ENCODE data around the gene ZNF678. TPM values are rescaled to one million over a fixed set of nuclear protein-coding genes. Genes with fewer than 3 reads are reported as not detected.

The ZNF678 gene
- total and polyA plus RNA-seq, 2 donors from 2014 or later, result 1.3 to 10.0 TPM

DNA sequence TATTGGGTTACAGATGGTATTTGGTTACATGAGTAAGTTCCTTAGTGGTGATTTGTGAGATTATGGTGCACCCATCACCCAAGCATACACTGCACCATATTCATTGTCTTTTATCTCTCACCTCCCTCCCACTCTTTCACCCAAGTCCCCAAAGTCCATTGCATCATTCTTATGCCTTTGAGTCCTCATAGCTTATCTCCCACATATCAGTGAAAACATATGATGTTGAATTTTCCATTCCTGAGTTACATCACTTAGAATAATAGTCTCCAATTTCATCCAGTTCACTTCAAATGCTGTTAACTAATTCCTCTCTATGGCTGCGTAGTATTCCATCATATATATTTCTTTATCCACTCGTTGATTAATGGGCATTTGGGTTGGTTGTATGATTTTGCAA lies 36.8 kb upstream of the ZNF678 start:
- peaks cover 1 to 55% (median 17%) of the 10 kb centered on the region in 3 donors for H3K9me3 ChIP-seq (ENCODE audit: control insufficient read depth in 2 of 3, insufficient read depth in 1 of 3, low read length in 3 of 3)
- intact Hi-C loops (cut with DNase I), result no loop called here
- H3K36me3 ChIP-seq (ENCODE audit: control insufficient read depth in 2 of 3, insufficient read depth in 3 of 3, low read length in 3 of 3), result no peaks in the 10 kb centered on the region
- TF ChIP-seq CTCF (IDR thresholded peaks at IDR 0.05; ENCODE audit: borderline replicate concordance, extremely low read depth, insufficient read depth), result no peak
- DNase-seq (no peak), FAIRE-seq (no peak)
- no peak overlapping the region for H3K9ac ChIP-seq (ENCODE audit: low read length in 3 of 3)
- H3K4me1 ChIP-seq (ENCODE audit: control insufficient read depth in 2 of 3, insufficient read depth in 2 of 3, low read depth in 1 of 3, low read length in 3 of 3), result no peaks in the 10 kb centered on the region
- no peaks in the 10 kb centered on the region for H3K27me3 ChIP-seq (ENCODE audit: control insufficient read depth, insufficient read depth, low read length)
- no peak overlapping the region for H3K27ac ChIP-seq (ENCODE audit: low read depth in 2 of 2, low read length in 2 of 2)
- no peak overlapping the region for H3K4me3 ChIP-seq (ENCODE audit: low read length in 3 of 3)

GRCh38 chr1:227532019-227532619 lies 31.2 kb upstream of the ZNF678 start:
- Histone ChIP-seq H3K9ac (ENCODE audit: low read length in 3 of 3) (no peak overlapping the region), H3K27ac (ENCODE audit: low read depth in 2 of 2, low read length in 2 of 2) (no peak overlapping the region), H3K9me3 (ENCODE audit: control insufficient read depth in 2 of 3, insufficient read depth in 1 of 3, low read length in 3 of 3) (peaks cover 1 to 74% (median 16%) of the 10 kb centered on the region in 3 donors), H3K27me3 (ENCODE audit: control insufficient read depth, insufficient read depth, low read length) (no peaks in the 10 kb centered on the region), H3K4me1 (ENCODE audit: control insufficient read depth in 2 of 3, insufficient read depth in 2 of 3, low read depth in 1 of 3, low read length in 3 of 3) (no peaks in the 10 kb centered on the region), H3K36me3 (ENCODE audit: control insufficient read depth in 2 of 3, insufficient read depth in 3 of 3, low read length in 3 of 3) (no peaks in the 10 kb centered on the region), H3K4me3 (ENCODE audit: low read length in 3 of 3) (no peak overlapping the region)
- TF ChIP-seq CTCF (IDR thresholded peaks at IDR 0.05; ENCODE audit: borderline replicate concordance, extremely low read depth, insufficient read depth), result no peak
- intact Hi-C loops (cut with DNase I), result no loop called here
- FAIRE-seq, result no peak
- DNase-seq, result no peak

- Histone ChIP-seq H3K27me3 (ENCODE audit: control insufficient read depth, insufficient read depth, low read length) (no peaks in the 10 kb centered on the region), H3K4me1 (ENCODE audit: control insufficient read depth in 2 of 3, insufficient read depth in 2 of 3, low read depth in 1 of 3, low read length in 3 of 3) (peaks cover 0 to 13% (median 0%) of the 10 kb centered on the region in 3 donors), H3K36me3 (ENCODE audit: control insufficient read depth in 2 of 3, insufficient read depth in 3 of 3, low read length in 3 of 3) (no peaks in the 10 kb centered on the region), H3K27ac (ENCODE audit: low read depth in 2 of 2, low read length in 2 of 2) (no peak overlapping the region), H3K9me3 (ENCODE audit: control insufficient read depth in 2 of 3, insufficient read depth in 1 of 3, low read length in 3 of 3) (peaks cover 0 to 11% (median 0%) of the 10 kb centered on the region in 3 donors), H3K4me3 (ENCODE audit: low read length in 3 of 3) (no peak overlapping the region), H3K9ac (ENCODE audit: low read length in 3 of 3) (no peak overlapping the region)
- no peak for TF ChIP-seq CTCF (IDR thresholded peaks at IDR 0.05; ENCODE audit: borderline replicate concordance, extremely low read depth, insufficient read depth)
- no peak for FAIRE-seq
- intact Hi-C loops (cut with DNase I), result no loop called here
- no peak for DNase-seq
Measured at GRCh38 chr1:227540170-227541098, 22.9 kb upstream of the ZNF678 start.
